H9 (cell line): ENCODE results near the gene FOXP2. TPM values are rescaled to one million over a fixed set of nuclear protein-coding genes. Genes with fewer than 3 reads are reported as not detected.

Experiments used
- DNase-seq: peaks from one replicate; pipeline ENCODE4 v3.0.0-alpha.2; 2017
- H2AFZ ChIP-seq: one replicate; pipeline ENCODE4 v1.6.1; 2013; ENCODE audit warnings: mild to moderate bottlenecking, low read length, control low read depth, moderate library complexity
- H2AK5ac ChIP-seq: 2 replicates; pipeline ENCODE4 v1.6.1; 2013; ENCODE audit warnings: low read length, control low read depth, mixed read lengths; ENCODE audit not compliant: insufficient read length
- H2BK120ac ChIP-seq: one replicate; pipeline ENCODE4 v1.6.1; 2013; ENCODE audit warnings: low read depth, mild to moderate bottlenecking, low read length, control low read depth, inconsistent platforms; ENCODE audit not compliant: poor library complexity, severe bottlenecking
- H2BK12ac ChIP-seq: 2 replicates; pipeline ENCODE4 v1.6.1; 2013; ENCODE audit warnings: low read length, control low read depth, mixed read lengths, low read depth; ENCODE audit not compliant: insufficient read length
- H2BK15ac ChIP-seq: 2 replicates; pipeline ENCODE4 v1.6.1; 2013; ENCODE audit warnings: low read depth, low read length, control low read depth
- H2BK20ac ChIP-seq: one replicate; pipeline ENCODE4 v1.6.1; 2013; ENCODE audit warnings: low read depth, mild to moderate bottlenecking, low read length, control low read depth, inconsistent platforms; ENCODE audit not compliant: poor library complexity, severe bottlenecking
- H2BK5ac ChIP-seq: 2 replicates; pipeline ENCODE4 v1.6.1; 2013; ENCODE audit warnings: low read length, control low read depth, mixed read lengths; ENCODE audit not compliant: insufficient read length
- H3K14ac ChIP-seq: 2 replicates; pipeline ENCODE4 v1.6.1; 2013; ENCODE audit warnings: low read length, control low read depth; ENCODE audit not compliant: insufficient read depth
- H3K18ac ChIP-seq: 2 replicates; pipeline ENCODE4 v1.6.1; 2013; ENCODE audit warnings: low read depth, mild to moderate bottlenecking, mixed read lengths, low read length, control low read depth; ENCODE audit not compliant: insufficient read length
- H3K23ac ChIP-seq: 2 replicates; pipeline ENCODE4 v1.6.1; 2013; ENCODE audit warnings: low read length, control low read depth, mixed read lengths, low read depth; ENCODE audit not compliant: insufficient read length
- H3K23me2 ChIP-seq: 2 replicates; pipeline ENCODE4 v1.6.1; 2013; ENCODE audit warnings: low read depth, mild to moderate bottlenecking, mixed read lengths, low read length, control low read depth; ENCODE audit not compliant: insufficient read length, poor library complexity, severe bottlenecking
- H3K27ac ChIP-seq: 2 replicates; pipeline ENCODE4 v1.5.1; 2013; ENCODE audit warnings: low read length, control low read depth, mixed read lengths, low read depth; ENCODE audit not compliant: insufficient read length
- H3K27me3 ChIP-seq: 2 replicates; pipeline ENCODE4 v1.6.1; 2013; ENCODE audit warnings: low read length, control low read depth, inconsistent platforms; ENCODE audit not compliant: insufficient read depth
- H3K4ac ChIP-seq: 2 replicates; pipeline ENCODE4 v1.6.1; 2013; ENCODE audit warnings: low read depth, mild to moderate bottlenecking, control low read depth, inconsistent platforms, low read length, moderate library complexity
- H3K4me1 ChIP-seq: 2 replicates; pipeline ENCODE4 v1.6.1; 2013; ENCODE audit warnings: low read length, control low read depth, inconsistent platforms; ENCODE audit not compliant: insufficient read depth
- H3K4me2 ChIP-seq: 2 replicates; pipeline ENCODE4 v1.6.1; 2013; ENCODE audit warnings: low read length, control low read depth, mixed read lengths; ENCODE audit not compliant: insufficient read length, insufficient read depth
- H3K56ac ChIP-seq: 2 replicates; pipeline ENCODE4 v1.6.1; 2013; ENCODE audit warnings: low read depth, mild to moderate bottlenecking, mixed read lengths, low read length, control low read depth; ENCODE audit not compliant: insufficient read length
- H3K79me1 ChIP-seq: 2 replicates; pipeline ENCODE4 v1.6.1; 2013; ENCODE audit warnings: low read depth, mild to moderate bottlenecking, moderate library complexity, low read length, control low read depth, inconsistent platforms; ENCODE audit not compliant: insufficient read depth, poor library complexity, severe bottlenecking
- H3K79me2 ChIP-seq: 2 replicates; pipeline ENCODE4 v1.6.1; 2013; ENCODE audit warnings: low read length, control low read depth, inconsistent platforms; ENCODE audit not compliant: insufficient read depth
- H3K9ac ChIP-seq: 2 replicates; pipeline ENCODE4 v1.6.1; 2013; ENCODE audit warnings: low read length, control low read depth, mixed read lengths; ENCODE audit not compliant: insufficient read length; ENCODE audit errors: extremely low read depth
- H3K9me3 ChIP-seq: one replicate; pipeline ENCODE4 v1.6.1; 2013; ENCODE audit warnings: low read depth, low read length, inconsistent platforms; ENCODE audit not compliant: control insufficient read depth
- H3T11ph ChIP-seq: one replicate; pipeline ENCODE4 v1.6.1; 2013; ENCODE audit warnings: mild to moderate bottlenecking, low read length, control low read depth, inconsistent platforms
- H4K20me1 ChIP-seq: one replicate; pipeline ENCODE4 v1.6.1; 2013; ENCODE audit not compliant: control insufficient read depth, insufficient read length, insufficient read depth
- H4K5ac ChIP-seq: 2 replicates; pipeline ENCODE4 v1.6.1; 2013; ENCODE audit warnings: low read depth, mild to moderate bottlenecking, mixed read lengths, low read length, control low read depth; ENCODE audit not compliant: insufficient read length
- H4K8ac ChIP-seq: replicated peaks from 2 replicates; pipeline ENCODE4 v1.6.1; 2013; ENCODE audit warnings: low read length, control low read depth, mixed read lengths, low read depth; ENCODE audit not compliant: insufficient read length
- H4K91ac ChIP-seq: 2 replicates; pipeline ENCODE4 v1.6.1; 2013; ENCODE audit warnings: low read depth, mild to moderate bottlenecking, moderate library complexity, mixed read lengths, low read length, control low read depth; ENCODE audit not compliant: insufficient read length
- H3K27ac Mint-ChIP-seq, 3 experiments: 2 replicates in 2 of 3; 3 replicates in 1 of 3; pipeline ENCODE4 v1.8.0; 2020 to 2021; ENCODE audit warnings: mixed read lengths in 3 of 3, mild to moderate bottlenecking in 1 of 3, moderate library complexity in 1 of 3
- H3K27me3 Mint-ChIP-seq: 2 replicates; pipeline ENCODE4 v1.8.0; 2021; ENCODE audit warnings: low read depth, mild to moderate bottlenecking, moderate library complexity, mixed read lengths
- H3K36me3 Mint-ChIP-seq, 3 experiments: 2 replicates in 2 of 3; 3 replicates in 1 of 3; pipeline ENCODE4 v1.8.0; 2020 to 2021; ENCODE audit warnings: low read depth in 3 of 3, mixed read lengths in 3 of 3; ENCODE audit not compliant: insufficient read depth in 1 of 3
- H3K4me1 Mint-ChIP-seq, 2 experiments: 2 replicates each; pipeline ENCODE4 v1.8.0; 2020; ENCODE audit warnings: mixed read lengths in 2 of 2
- H3K4me3 Mint-ChIP-seq, 2 experiments: 2 replicates in 1 of 2; 3 replicates in 1 of 2; pipeline ENCODE4 v1.8.0; 2020 to 2021; ENCODE audit warnings: mild to moderate bottlenecking in 2 of 2, mixed read lengths in 2 of 2, moderate library complexity in 1 of 2
- H3K9me3 Mint-ChIP-seq, 2 experiments: 2 replicates in 1 of 2; 3 replicates in 1 of 2; pipeline ENCODE4 v1.8.0; 2020; ENCODE audit warnings: mild to moderate bottlenecking in 2 of 2, mixed read lengths in 2 of 2, moderate library complexity in 1 of 2
- CTCF ChIP-seq: fragments of 200-600 bp; sonication (generic); conservative IDR thresholded peaks from 3 replicates; pipeline ENCODE4 v1.8.0; 2021; ENCODE audit warnings: antibody characterized with exemption, mild to moderate bottlenecking
- whole genome bisulfite sequencing: extraction: QIAGEN DNeasy Blood & Tissue Kit; methylation state at CpG from one replicate; pipeline ENCODE4 v1.1.7; 2013; ENCODE audit warnings: missing lambda C conversion rate, low lambda C conversion rate, mixed read lengths; ENCODE audit not compliant: insufficient read length; ENCODE audit errors: extremely low coverage; 5-methylcytosine and 5-hydroxymethylcytosine counted together
- total RNA-seq: library from RNA; stranded (reverse); gene quantifications from 2 replicates; pipeline ENCODE4 v1.2.1, GENCODE V29; 2021

The FOXP2 gene
- total RNA-seq, 1 experiment from 2014 or later = not detected

GRCh38 chr7:114622221-114622620 is 207.6 kb downstream of the FOXP2 start:
- H2BK120ac ChIP-seq = no peak overlapping the region
- H2BK20ac ChIP-seq = no peak overlapping the region
- H3K36me3 Mint-ChIP-seq = no peaks in the 10 kb centered on the region
- H3K79me1 ChIP-seq = no peaks in the 10 kb centered on the region
- no peak overlapping the region for H4K91ac ChIP-seq
- no peaks in the 10 kb centered on the region for H3K4me1 Mint-ChIP-seq
- H3K23me2 ChIP-seq = no peaks in the 10 kb centered on the region
- H3K56ac ChIP-seq = no peak overlapping the region
- no peaks in the 10 kb centered on the region for H4K20me1 ChIP-seq
- H3K4me2 ChIP-seq = no peak overlapping the region
- no peaks in the 10 kb centered on the region for H3K4me1 ChIP-seq
- no peak overlapping the region for H2BK5ac ChIP-seq
- no peaks in the 10 kb centered on the region for H3K9me3 Mint-ChIP-seq
- no peak overlapping the region for H3K18ac ChIP-seq
- H2AFZ ChIP-seq = no peak overlapping the region
- TF ChIP-seq CTCF = no peak
- H3K23ac ChIP-seq = no peak overlapping the region
- no peak overlapping the region for H3T11ph ChIP-seq
- H3K79me2 ChIP-seq = no peaks in the 10 kb centered on the region
- H4K5ac ChIP-seq = no peak overlapping the region
- no peak overlapping the region for H3K4ac ChIP-seq
- H3K9me3 ChIP-seq = no peaks in the 10 kb centered on the region
- no peak overlapping the region for H2BK15ac ChIP-seq
- H4K8ac ChIP-seq = no peak overlapping the region
- H3K27me3 Mint-ChIP-seq = no peaks in the 10 kb centered on the region
- no peak overlapping the region for H2AK5ac ChIP-seq
- no peak overlapping the region for H3K9ac ChIP-seq
- DNase-seq = no peak
- no peak overlapping the region for H2BK12ac ChIP-seq
- no peak overlapping the region for H3K14ac ChIP-seq
- no peaks in the 10 kb centered on the region for H3K27me3 ChIP-seq
- no CpG with 5 or more reads among the region's 1 CpG for WGBS
- H3K27ac ChIP-seq = no peak overlapping the region
- no peak overlapping the region for H3K4me3 Mint-ChIP-seq
- H3K27ac Mint-ChIP-seq = no peak overlapping the region
